ENCODE measurements around the gene REC8. TPM values are rescaled to one million over a fixed set of nuclear protein-coding genes. Genes with fewer than 3 reads are reported as not detected.

REC8 gene
- total and polyA plus RNA-seq, 2 of the 13 experiments (the other 11 are each of a cell fraction or from before 2014, with no cell fraction given), result 3.4 to 14.7 TPM

DNA sequence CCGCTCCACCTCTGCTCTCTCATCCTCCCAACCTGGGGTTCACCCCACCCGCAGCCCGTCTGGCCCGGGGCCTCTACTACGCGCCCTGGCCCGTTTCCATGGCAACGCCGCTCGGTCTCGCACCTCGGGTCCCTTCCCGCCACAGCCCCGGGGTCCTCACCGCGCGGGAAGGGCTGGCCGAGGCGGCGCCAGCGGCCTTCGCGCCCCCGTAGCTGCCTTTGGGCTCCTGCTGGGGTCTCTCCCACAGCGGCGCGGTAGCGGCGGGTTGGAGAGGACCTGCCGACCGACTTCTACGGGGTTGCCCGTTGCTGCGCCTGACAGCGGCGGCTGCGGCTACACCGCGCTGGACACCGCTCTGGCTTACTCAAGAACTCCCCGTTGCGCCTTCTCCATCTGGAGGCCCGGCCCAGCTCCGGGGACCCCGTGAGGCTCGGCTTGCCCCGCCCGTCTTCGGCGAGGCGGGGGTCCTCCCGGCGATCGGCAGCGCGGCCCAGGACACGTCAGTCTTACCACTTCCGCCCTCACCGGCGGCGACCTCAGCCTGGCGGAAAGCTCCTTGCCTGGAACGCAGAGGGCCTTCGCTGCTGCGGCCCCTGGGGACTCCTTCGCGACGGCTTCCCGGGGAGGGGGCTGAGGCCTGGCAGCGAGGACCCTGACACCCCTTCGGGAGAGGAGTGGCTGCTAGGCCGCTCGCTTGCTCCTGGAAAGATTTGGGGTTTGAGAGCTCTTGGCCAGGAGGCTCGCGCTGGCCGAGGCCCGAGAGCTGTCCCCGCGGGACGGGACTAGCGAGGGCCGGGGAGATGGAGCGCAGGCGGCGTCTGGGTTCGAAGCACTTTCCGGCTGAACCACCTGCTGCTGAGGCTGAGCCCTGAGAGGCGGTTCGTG is 23.5 kb downstream of the REC8 start, which contains the start of gene TM9SF1 (continued):
- TF ChIP-seq, protein P1, sequence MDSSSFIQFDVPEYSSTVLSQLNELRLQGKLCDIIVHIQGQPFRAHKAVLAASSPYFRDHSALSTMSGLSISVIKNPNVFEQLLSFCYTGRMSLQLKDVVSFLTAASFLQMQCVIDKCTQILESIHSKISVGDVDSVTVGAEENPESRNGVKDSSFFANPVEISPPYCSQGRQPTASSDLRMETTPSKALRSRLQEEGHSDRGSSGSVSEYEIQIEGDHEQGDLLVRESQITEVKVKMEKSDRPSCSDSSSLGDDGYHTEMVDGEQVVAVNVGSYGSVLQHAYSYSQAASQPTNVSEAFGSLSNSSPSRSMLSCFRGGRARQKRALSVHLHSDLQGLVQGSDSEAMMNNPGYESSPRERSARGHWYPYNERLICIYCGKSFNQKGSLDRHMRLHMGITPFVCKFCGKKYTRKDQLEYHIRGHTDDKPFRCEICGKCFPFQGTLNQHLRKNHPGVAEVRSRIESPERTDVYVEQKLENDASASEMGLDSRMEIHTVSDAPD (CRISPR knock-in tag; IDR thresholded peaks at IDR 0.05), result peak; percentile 97
- TF ChIP-seq AHR (CRISPR knock-in tag; IDR thresholded peaks at IDR 0.05), result no peak; the same call in none of the 2 replicates
- TF ChIP-seq RNF219 (CRISPR knock-in tag; IDR thresholded peaks at IDR 0.05), result no peak
- no peak for TF ChIP-seq JDP2 (CRISPR knock-in tag; IDR thresholded peaks at IDR 0.05; ENCODE audit: borderline replicate concordance)
- TF ChIP-seq SETDB1 (CRISPR knock-in tag; IDR thresholded peaks at IDR 0.05; ENCODE audit: borderline replicate concordance), result peak; percentile 85; the same call in 1 of the 2 replicates
- peak; percentile 84 for TF ChIP-seq ZNF616 (CRISPR knock-in tag; IDR thresholded peaks at IDR 0.05; ENCODE audit: low read depth)
- TF ChIP-seq ZNF83 (CRISPR knock-in tag; IDR thresholded peaks at IDR 0.05; ENCODE audit: borderline replicate concordance), result peak; percentile 91
- TF ChIP-seq MXD1 (CRISPR knock-in tag; IDR thresholded peaks at IDR 0.05), result peak; percentile 98
- TF ChIP-seq ZBTB8A (CRISPR knock-in tag; IDR thresholded peaks at IDR 0.05; ENCODE audit: borderline replicate concordance, low read depth), result peak; percentile 98
- peak; percentile 45 for TF ChIP-seq ZNF629 (CRISPR knock-in tag; conservative IDR thresholded peaks at IDR 0.05)
- no peak; the same call in 1 of the 2 replicates for TF ChIP-seq BHLHE40 (IDR thresholded peaks at IDR 0.05; ENCODE audit: low read length)
- no peak for TF ChIP-seq NR2F6 (IDR thresholded peaks at IDR 0.05)
- peak; percentile 75 for TF ChIP-seq NR2F6 (CRISPR knock-in tag; IDR thresholded peaks at IDR 0.05)
- TF ChIP-seq ZFP90 (CRISPR knock-in tag; IDR thresholded peaks at IDR 0.05; ENCODE audit: borderline replicate concordance), result peak; percentile 94
- peak; percentile 87; the same call in 1 of the 2 replicates for TF ChIP-seq MTA1 (CRISPR knock-in tag; IDR thresholded peaks at IDR 0.05; ENCODE audit: borderline replicate concordance)
- peak; percentile 93 for TF ChIP-seq RFXAP (CRISPR knock-in tag; IDR thresholded peaks at IDR 0.05; ENCODE audit: borderline replicate concordance)
- no peak for TF ChIP-seq ZNF282 (IDR thresholded peaks at IDR 0.05; ENCODE audit: partially characterized antibody)
- peak; percentile 98 for TF ChIP-seq DBP (CRISPR knock-in tag; IDR thresholded peaks at IDR 0.05; ENCODE audit: not compliant biosample characterization)
- TF ChIP-seq HNF1B (CRISPR knock-in tag; IDR thresholded peaks at IDR 0.05), result peak; percentile 88; the same call in 1 of the 2 replicates
- TF ChIP-seq ZNF704 (CRISPR knock-in tag; IDR thresholded peaks at IDR 0.05; ENCODE audit: borderline replicate concordance), result peak; percentile 99
- TF ChIP-seq EEA1 (CRISPR knock-in tag; IDR thresholded peaks at IDR 0.05; ENCODE audit: borderline replicate concordance), result peak; percentile 99

Data from HepG2 (cell line).